GM23338 (cell line): Measurements from ENCODE around the gene CACNG6. TPM values are rescaled to one million over a fixed set of nuclear protein-coding genes. Genes with fewer than 3 reads are reported as not detected.

Source experiments
- ATAC-seq: fragments of 200-7000 bp; cut with Tn5 transposase; 3 replicates; pipeline ENCODE4 v1.9.1; 2020
- DNase-seq: peaks from one replicate; pipeline ENCODE4 v3.0.0-alpha.2; 2015; ENCODE audit warnings: low spot score
- H2AFZ ChIP-seq: fragments of 200-600 bp; sonication (generic); 2 replicates; pipeline ENCODE4 v1.8.0; 2016; ENCODE audit warnings: antibody characterized with exemption, mild to moderate bottlenecking, moderate library complexity
- H3F3A ChIP-seq: fragments of 200-600 bp; sonication (generic); replicated peaks from 2 replicates; pipeline ENCODE4 v1.8.0; 2017; ENCODE audit warnings: antibody characterized with exemption, mixed run types, low read depth
- H3K27ac ChIP-seq: fragments of 200-600 bp; sonication (generic); 2 replicates; pipeline ENCODE4 v1.6.1; 2016; ENCODE audit warnings: low read depth
- H3K27me3 ChIP-seq: fragments of 200-600 bp; sonication (generic); 2 replicates; pipeline ENCODE4 v1.8.0; 2016; ENCODE audit warnings: mild to moderate bottlenecking, mixed run types, moderate library complexity; ENCODE audit not compliant: insufficient read depth
- H3K36me3 ChIP-seq: fragments of 200-600 bp; sonication (generic); 2 replicates; pipeline ENCODE4 v1.8.0; 2016; ENCODE audit warnings: mild to moderate bottlenecking; ENCODE audit not compliant: insufficient read depth
- H3K4me1 ChIP-seq: fragments of 200-600 bp; sonication (generic); 2 replicates; pipeline ENCODE4 v1.8.0; 2016; ENCODE audit warnings: mild to moderate bottlenecking, moderate library complexity; ENCODE audit not compliant: insufficient read depth
- H3K4me2 ChIP-seq: fragments of 200-600 bp; sonication (generic); 2 replicates; pipeline ENCODE4 v1.7.1; 2017; ENCODE audit warnings: mixed run types
- H3K4me3 ChIP-seq: fragments of 200-600 bp; sonication (generic); 2 replicates; pipeline ENCODE4 v1.6.1; 2016; ENCODE audit warnings: mixed run types
- H3K79me2 ChIP-seq: fragments of 200-600 bp; sonication (generic); replicated peaks from 2 replicates; pipeline ENCODE4 v1.8.0; 2017; ENCODE audit warnings: mild to moderate bottlenecking; ENCODE audit not compliant: insufficient read depth
- H3K9me2 ChIP-seq: fragments of 200-600 bp; sonication (generic); 2 replicates; pipeline ENCODE4 v1.8.0; 2017; ENCODE audit not compliant: insufficient read depth
- H4K20me1 ChIP-seq: fragments of 200-600 bp; sonication (generic); replicated peaks from 2 replicates; pipeline ENCODE4 v1.8.0; 2017; ENCODE audit warnings: mild to moderate bottlenecking; ENCODE audit not compliant: insufficient read depth
- H3K27ac Mint-ChIP-seq: 2 replicates; pipeline ENCODE4 v1.8.0; 2020; ENCODE audit warnings: inconsistent platforms, mild to moderate bottlenecking, moderate library complexity, mixed read lengths
- H3K27me3 Mint-ChIP-seq: 3 replicates; pipeline ENCODE4 v1.8.0; 2022; ENCODE audit warnings: low read depth, mild to moderate bottlenecking, moderate library complexity, mixed read lengths, inconsistent platforms; ENCODE audit not compliant: insufficient read depth, poor library complexity
- H3K36me3 Mint-ChIP-seq: 3 replicates; pipeline ENCODE4 v1.8.0; 2021; ENCODE audit warnings: low read depth, mild to moderate bottlenecking, inconsistent platforms, moderate library complexity, mixed read lengths
- H3K4me1 Mint-ChIP-seq: 3 replicates; pipeline ENCODE4 v1.8.0; 2020; ENCODE audit warnings: mild to moderate bottlenecking, inconsistent platforms, mixed read lengths
- H3K4me3 Mint-ChIP-seq: 3 replicates; pipeline ENCODE4 v1.8.0; 2021; ENCODE audit warnings: moderate library complexity, mild to moderate bottlenecking, inconsistent platforms, mixed read lengths
- H3K9me3 Mint-ChIP-seq: 3 replicates; pipeline ENCODE4 v1.8.0; 2020; ENCODE audit warnings: moderate library complexity, mild to moderate bottlenecking, inconsistent platforms, mixed read lengths
- CREB1 ChIP-seq: fragments of 250-450 bp; sonication (Bioruptor Pico); IDR thresholded peaks from 2 replicates; pipeline ENCODE4 v1.5.0; 2020; ENCODE audit warnings: low read depth, mild to moderate bottlenecking, moderate library complexity
- EZH2 ChIP-seq: fragments of 200-600 bp; sonication (generic); IDR thresholded peaks from one replicate; pipeline ENCODE4 v1.8.0; 2017; ENCODE audit warnings: antibody characterized with exemption, mild to moderate bottlenecking, low read depth; ENCODE audit not compliant: unreplicated experiment
- JUNB ChIP-seq: IDR thresholded peaks from one replicate; pipeline ENCODE4 v1.6.1; 2016; ENCODE audit warnings: antibody characterized with exemption; ENCODE audit not compliant: unreplicated experiment
- STAT1 ChIP-seq: IDR thresholded peaks from one replicate; pipeline ENCODE4 v1.6.1; 2016; ENCODE audit warnings: antibody characterized with exemption; ENCODE audit not compliant: unreplicated experiment
- ZNF331 ChIP-seq: fragments of 250-450 bp; sonication (Bioruptor Pico); IDR thresholded peaks from 2 replicates; pipeline ENCODE4 v1.5.0; 2020; ENCODE audit warnings: low read depth, mild to moderate bottlenecking, moderate library complexity
- polyA plus RNA-seq: library from polyadenylated mRNA; unstranded; fragments of >200 nt; fragmentation: Nextera tagmentation; extraction: Ambion mirVana; gene quantifications from 2 replicates; pipeline ENCODE4 v1.2.1, GENCODE V29; 2016
- total RNA-seq: library from RNA; depleted of rRNA; stranded (reverse); fragments of >200 nt; shearing (Covaris generic); gene quantifications from 2 replicates; pipeline ENCODE4 v1.2.3, GENCODE V29; 2014
- TF ChIP-seq, protein P1 (sequence below): fragments of 250-450 bp; sonication (Bioruptor Pico); IDR thresholded peaks from 2 replicates; pipeline ENCODE4 v1.5.0; 2020; ENCODE audit warnings: mild to moderate bottlenecking, moderate library complexity
- TF ChIP-seq, protein P2 (sequence below): IDR thresholded peaks from one replicate; pipeline ENCODE4 v1.6.1; 2018; ENCODE audit warnings: antibody characterized with exemption; ENCODE audit not compliant: unreplicated experiment
- TF ChIP-seq, protein P3 (sequence below), 2 experiments: fragments of 200-600 bp in 1 of 2; sonication (generic) in 1 of 2; conservative IDR thresholded peaks; 2 replicates each; pipeline versions ENCODE4 v1.5.1 to v1.6.1; 2016 to 2017; ENCODE audit warnings: antibody characterized with exemption in 2 of 2, low read depth in 2 of 2, mild to moderate bottlenecking in 2 of 2, moderate library complexity in 1 of 2

The CACNG6 gene
- total and polyA plus RNA-seq, 2 experiments from 2014 or later, result 0.38 to 1.5 TPM

DNA sequence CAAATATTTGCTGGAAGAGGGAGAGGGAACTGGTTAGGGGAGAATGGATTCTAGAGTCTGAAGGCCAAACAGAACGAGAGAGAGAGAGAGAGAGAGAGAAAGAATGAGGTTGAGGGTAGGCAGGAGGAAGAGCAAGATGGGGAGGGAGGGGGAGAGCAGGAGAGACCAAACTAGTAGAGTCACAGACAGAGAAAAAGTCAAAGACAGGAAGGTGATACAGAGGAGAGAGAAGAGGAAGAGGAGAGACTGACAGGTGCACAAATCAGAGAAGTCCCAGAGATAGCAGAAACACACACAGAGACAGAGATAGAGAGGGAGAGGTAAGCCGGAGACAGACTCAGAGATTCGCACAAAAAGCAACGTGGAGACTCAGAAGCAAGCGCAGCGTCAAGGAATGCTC lies 5.6 kb upstream of the CACNG6 start (continued):
- TF ChIP-seq, protein P1, sequence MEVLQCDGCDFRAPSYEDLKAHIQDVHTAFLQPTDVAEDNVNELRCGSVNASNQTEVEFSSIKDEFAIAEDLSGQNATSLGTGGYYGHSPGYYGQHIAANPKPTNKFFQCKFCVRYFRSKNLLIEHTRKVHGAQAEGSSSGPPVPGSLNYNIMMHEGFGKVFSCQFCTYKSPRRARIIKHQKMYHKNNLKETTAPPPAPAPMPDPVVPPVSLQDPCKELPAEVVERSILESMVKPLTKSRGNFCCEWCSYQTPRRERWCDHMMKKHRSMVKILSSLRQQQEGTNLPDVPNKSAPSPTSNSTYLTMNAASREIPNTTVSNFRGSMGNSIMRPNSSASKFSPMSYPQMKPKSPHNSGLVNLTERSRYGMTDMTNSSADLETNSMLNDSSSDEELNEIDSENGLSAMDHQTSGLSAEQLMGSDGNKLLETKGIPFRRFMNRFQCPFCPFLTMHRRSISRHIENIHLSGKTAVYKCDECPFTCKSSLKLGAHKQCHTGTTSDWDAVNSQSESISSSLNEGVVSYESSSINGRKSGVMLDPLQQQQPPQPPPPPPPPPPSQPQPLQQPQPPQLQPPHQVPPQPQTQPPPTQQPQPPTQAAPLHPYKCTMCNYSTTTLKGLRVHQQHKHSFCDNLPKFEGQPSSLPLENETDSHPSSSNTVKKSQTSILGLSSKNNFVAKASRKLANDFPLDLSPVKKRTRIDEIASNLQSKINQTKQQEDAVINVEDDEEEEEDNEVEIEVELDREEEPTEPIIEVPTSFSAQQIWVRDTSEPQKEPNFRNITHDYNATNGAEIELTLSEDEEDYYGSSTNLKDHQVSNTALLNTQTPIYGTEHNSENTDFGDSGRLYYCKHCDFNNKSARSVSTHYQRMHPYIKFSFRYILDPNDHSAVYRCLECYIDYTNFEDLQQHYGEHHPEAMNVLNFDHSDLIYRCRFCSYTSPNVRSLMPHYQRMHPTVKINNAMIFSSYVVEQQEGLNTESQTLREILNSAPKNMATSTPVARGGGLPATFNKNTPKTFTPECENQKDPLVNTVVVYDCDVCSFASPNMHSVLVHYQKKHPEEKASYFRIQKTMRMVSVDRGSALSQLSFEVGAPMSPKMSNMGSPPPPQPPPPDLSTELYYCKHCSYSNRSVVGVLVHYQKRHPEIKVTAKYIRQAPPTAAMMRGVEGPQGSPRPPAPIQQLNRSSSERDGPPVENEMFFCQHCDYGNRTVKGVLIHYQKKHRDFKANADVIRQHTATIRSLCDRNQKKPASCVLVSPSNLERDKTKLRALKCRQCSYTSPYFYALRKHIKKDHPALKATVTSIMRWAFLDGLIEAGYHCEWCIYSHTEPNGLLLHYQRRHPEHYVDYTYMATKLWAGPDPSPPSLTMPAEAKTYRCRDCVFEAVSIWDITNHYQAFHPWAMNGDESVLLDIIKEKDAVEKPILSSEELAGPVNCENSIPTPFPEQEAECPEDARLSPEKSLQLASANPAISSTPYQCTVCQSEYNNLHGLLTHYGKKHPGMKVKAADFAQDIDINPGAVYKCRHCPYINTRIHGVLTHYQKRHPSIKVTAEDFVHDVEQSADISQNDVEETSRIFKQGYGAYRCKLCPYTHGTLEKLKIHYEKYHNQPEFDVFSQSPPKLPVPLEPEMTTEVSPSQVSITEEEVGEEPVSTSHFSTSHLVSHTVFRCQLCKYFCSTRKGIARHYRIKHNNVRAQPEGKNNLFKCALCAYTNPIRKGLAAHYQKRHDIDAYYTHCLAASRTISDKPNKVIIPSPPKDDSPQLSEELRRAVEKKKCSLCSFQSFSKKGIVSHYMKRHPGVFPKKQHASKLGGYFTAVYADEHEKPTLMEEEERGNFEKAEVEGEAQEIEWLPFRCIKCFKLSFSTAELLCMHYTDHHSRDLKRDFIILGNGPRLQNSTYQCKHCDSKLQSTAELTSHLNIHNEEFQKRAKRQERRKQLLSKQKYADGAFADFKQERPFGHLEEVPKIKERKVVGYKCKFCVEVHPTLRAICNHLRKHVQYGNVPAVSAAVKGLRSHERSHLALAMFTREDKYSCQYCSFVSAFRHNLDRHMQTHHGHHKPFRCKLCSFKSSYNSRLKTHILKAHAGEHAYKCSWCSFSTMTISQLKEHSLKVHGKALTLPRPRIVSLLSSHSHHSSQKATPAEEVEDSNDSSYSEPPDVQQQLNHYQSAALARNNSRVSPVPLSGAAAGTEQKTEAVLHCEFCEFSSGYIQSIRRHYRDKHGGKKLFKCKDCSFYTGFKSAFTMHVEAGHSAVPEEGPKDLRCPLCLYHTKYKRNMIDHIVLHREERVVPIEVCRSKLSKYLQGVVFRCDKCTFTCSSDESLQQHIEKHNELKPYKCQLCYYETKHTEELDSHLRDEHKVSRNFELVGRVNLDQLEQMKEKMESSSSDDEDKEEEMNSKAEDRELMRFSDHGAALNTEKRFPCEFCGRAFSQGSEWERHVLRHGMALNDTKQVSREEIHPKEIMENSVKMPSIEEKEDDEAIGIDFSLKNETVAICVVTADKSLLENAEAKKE (CRISPR knock-in tag), result no peak
- TF ChIP-seq JUNB (no peak), ZNF331 (CRISPR knock-in tag) (no peak), CREB1 (CRISPR knock-in tag) (no peak), STAT1 (no peak)

DNA sequence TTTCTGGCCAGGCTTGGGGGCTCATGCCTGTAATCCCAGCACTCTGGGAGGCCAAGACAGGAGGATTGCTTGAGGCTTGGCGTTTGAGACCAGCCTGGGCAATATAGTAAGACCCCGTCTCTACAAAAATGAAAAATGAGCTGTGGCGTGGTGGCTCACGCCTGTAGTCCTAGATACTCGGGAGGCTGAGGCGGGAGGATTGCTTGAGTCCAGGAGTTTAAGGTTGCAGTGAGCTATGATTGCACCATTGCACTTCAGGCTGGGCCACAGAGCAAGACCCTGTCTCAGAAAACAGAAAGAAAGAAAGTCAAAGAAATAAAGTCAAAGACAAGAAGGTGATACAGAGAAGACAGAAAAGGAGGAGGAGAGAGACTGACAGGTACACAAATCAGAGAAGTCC lies 2.5 kb upstream of the CACNG6 start:
- no peaks in the 10 kb centered on the region for H3K9me3 Mint-ChIP-seq
- peak overlapping the region; percentile 3; the same call in 1 of the 3 replicates for H3K4me3 Mint-ChIP-seq
- Histone ChIP-seq H3K9me2 (no peaks in the 10 kb centered on the region), H2AFZ (no peak overlapping the region), H3K27ac (no peak overlapping the region), H3K36me3 (no peaks in the 10 kb centered on the region), H3K4me3 (no peak overlapping the region), H3K4me2 (no peak overlapping the region), H4K20me1 (no peaks in the 10 kb centered on the region), H3K27me3 (peaks cover 61% of the 10 kb centered on the region), H3K4me1 (peaks cover 13% of the 10 kb centered on the region), H3K79me2 (no peaks in the 10 kb centered on the region), H3F3A (peaks cover 6% of the 10 kb centered on the region; the same call in 1 of the 2 replicates)
- ATAC-seq, result no peak
- H3K36me3 Mint-ChIP-seq, result no peaks in the 10 kb centered on the region; the same call in 2 of the 3 replicates
- TF ChIP-seq EZH2 (no peak), CREB1 (CRISPR knock-in tag) (no peak)
- TF ChIP-seq, protein P2, sequence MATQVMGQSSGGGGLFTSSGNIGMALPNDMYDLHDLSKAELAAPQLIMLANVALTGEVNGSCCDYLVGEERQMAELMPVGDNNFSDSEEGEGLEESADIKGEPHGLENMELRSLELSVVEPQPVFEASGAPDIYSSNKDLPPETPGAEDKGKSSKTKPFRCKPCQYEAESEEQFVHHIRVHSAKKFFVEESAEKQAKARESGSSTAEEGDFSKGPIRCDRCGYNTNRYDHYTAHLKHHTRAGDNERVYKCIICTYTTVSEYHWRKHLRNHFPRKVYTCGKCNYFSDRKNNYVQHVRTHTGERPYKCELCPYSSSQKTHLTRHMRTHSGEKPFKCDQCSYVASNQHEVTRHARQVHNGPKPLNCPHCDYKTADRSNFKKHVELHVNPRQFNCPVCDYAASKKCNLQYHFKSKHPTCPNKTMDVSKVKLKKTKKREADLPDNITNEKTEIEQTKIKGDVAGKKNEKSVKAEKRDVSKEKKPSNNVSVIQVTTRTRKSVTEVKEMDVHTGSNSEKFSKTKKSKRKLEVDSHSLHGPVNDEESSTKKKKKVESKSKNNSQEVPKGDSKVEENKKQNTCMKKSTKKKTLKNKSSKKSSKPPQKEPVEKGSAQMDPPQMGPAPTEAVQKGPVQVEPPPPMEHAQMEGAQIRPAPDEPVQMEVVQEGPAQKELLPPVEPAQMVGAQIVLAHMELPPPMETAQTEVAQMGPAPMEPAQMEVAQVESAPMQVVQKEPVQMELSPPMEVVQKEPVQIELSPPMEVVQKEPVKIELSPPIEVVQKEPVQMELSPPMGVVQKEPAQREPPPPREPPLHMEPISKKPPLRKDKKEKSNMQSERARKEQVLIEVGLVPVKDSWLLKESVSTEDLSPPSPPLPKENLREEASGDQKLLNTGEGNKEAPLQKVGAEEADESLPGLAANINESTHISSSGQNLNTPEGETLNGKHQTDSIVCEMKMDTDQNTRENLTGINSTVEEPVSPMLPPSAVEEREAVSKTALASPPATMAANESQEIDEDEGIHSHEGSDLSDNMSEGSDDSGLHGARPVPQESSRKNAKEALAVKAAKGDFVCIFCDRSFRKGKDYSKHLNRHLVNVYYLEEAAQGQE, result no peak
- TF ChIP-seq, protein P3, sequence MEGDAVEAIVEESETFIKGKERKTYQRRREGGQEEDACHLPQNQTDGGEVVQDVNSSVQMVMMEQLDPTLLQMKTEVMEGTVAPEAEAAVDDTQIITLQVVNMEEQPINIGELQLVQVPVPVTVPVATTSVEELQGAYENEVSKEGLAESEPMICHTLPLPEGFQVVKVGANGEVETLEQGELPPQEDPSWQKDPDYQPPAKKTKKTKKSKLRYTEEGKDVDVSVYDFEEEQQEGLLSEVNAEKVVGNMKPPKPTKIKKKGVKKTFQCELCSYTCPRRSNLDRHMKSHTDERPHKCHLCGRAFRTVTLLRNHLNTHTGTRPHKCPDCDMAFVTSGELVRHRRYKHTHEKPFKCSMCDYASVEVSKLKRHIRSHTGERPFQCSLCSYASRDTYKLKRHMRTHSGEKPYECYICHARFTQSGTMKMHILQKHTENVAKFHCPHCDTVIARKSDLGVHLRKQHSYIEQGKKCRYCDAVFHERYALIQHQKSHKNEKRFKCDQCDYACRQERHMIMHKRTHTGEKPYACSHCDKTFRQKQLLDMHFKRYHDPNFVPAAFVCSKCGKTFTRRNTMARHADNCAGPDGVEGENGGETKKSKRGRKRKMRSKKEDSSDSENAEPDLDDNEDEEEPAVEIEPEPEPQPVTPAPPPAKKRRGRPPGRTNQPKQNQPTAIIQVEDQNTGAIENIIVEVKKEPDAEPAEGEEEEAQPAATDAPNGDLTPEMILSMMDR (conservative IDR thresholded peaks at IDR 0.05; ENCODE audit: low read depth in 2 of 2), result no peak
- peaks cover 21% of the 10 kb centered on the region for H3K27me3 Mint-ChIP-seq
- H3K4me1 Mint-ChIP-seq, result peaks cover 15% of the 10 kb centered on the region
- H3K27ac Mint-ChIP-seq, result no peak overlapping the region
- no peak for DNase-seq
